ENCODE data around the gene SLITRK3.

DNA sequence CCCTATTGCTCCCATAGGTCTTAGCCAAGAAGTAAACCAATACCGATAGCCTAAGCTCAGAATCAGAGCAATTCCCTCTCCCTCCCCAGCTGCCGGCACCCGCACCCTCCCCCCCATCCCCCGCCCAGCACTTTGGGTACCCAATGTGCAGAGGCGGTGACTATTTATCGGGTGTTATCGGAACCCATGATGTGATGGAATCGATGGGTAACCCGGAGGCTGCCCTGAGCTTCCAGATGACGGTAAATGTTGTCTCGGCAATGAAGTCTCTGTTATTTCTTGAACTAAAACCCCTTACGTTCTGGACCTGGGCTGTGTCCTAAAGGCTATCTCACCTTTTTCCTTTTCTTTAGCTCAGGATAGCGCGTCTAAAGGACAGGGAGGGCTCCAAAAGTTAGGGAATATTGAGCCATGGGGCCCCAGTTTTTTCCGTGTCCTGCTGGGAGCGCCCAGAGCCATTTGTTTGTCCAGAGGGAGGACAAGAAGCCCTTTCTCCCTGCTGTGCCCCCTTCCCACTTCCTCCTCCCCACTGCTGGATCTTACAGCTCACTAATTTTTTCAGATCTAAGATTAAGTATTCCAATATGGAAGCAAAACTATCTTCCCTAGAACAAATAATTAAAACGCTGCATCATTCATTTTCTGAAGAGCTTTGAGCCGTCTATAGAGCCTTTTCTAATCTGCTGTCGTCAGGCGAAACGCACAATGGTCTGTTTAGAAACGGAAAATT is 1.5 kb downstream of the SLITRK3 start:
- TF ChIP-seq CTCF (IDR thresholded peaks at IDR 0.05) (no peak), POLR2A (IDR thresholded peaks at IDR 0.05) (no peak), EP300 (IDR thresholded peaks at IDR 0.05) (no peak)
